H9 (cell line): ENCODE results near the gene NBEA. TPM values are rescaled to one million over a fixed set of nuclear protein-coding genes. Genes with fewer than 3 reads are reported as not detected.

Experiments
- DNase-seq: peaks from one replicate; pipeline ENCODE4 v3.0.0-alpha.2; 2017
- H2AFZ ChIP-seq: one replicate; pipeline ENCODE4 v1.6.1; 2013; ENCODE audit warnings: mild to moderate bottlenecking, low read length, control low read depth, moderate library complexity
- H2AK5ac ChIP-seq: 2 replicates; pipeline ENCODE4 v1.6.1; 2013; ENCODE audit warnings: low read length, control low read depth, mixed read lengths; ENCODE audit not compliant: insufficient read length
- H2BK120ac ChIP-seq: one replicate; pipeline ENCODE4 v1.6.1; 2013; ENCODE audit warnings: low read depth, mild to moderate bottlenecking, low read length, control low read depth, inconsistent platforms; ENCODE audit not compliant: poor library complexity, severe bottlenecking
- H2BK12ac ChIP-seq: 2 replicates; pipeline ENCODE4 v1.6.1; 2013; ENCODE audit warnings: low read length, control low read depth, mixed read lengths, low read depth; ENCODE audit not compliant: insufficient read length
- H2BK15ac ChIP-seq: 2 replicates; pipeline ENCODE4 v1.6.1; 2013; ENCODE audit warnings: low read depth, low read length, control low read depth
- H2BK20ac ChIP-seq: one replicate; pipeline ENCODE4 v1.6.1; 2013; ENCODE audit warnings: low read depth, mild to moderate bottlenecking, low read length, control low read depth, inconsistent platforms; ENCODE audit not compliant: poor library complexity, severe bottlenecking
- H2BK5ac ChIP-seq: 2 replicates; pipeline ENCODE4 v1.6.1; 2013; ENCODE audit warnings: low read length, control low read depth, mixed read lengths; ENCODE audit not compliant: insufficient read length
- H3K14ac ChIP-seq: 2 replicates; pipeline ENCODE4 v1.6.1; 2013; ENCODE audit warnings: low read length, control low read depth; ENCODE audit not compliant: insufficient read depth
- H3K18ac ChIP-seq: 2 replicates; pipeline ENCODE4 v1.6.1; 2013; ENCODE audit warnings: low read depth, mild to moderate bottlenecking, mixed read lengths, low read length, control low read depth; ENCODE audit not compliant: insufficient read length
- H3K23ac ChIP-seq: 2 replicates; pipeline ENCODE4 v1.6.1; 2013; ENCODE audit warnings: low read length, control low read depth, mixed read lengths, low read depth; ENCODE audit not compliant: insufficient read length
- H3K23me2 ChIP-seq: 2 replicates; pipeline ENCODE4 v1.6.1; 2013; ENCODE audit warnings: low read depth, mild to moderate bottlenecking, mixed read lengths, low read length, control low read depth; ENCODE audit not compliant: insufficient read length, poor library complexity, severe bottlenecking
- H3K27ac ChIP-seq: 2 replicates; pipeline ENCODE4 v1.5.1; 2013; ENCODE audit warnings: low read length, control low read depth, mixed read lengths, low read depth; ENCODE audit not compliant: insufficient read length
- H3K27me3 ChIP-seq: 2 replicates; pipeline ENCODE4 v1.6.1; 2013; ENCODE audit warnings: low read length, control low read depth, inconsistent platforms; ENCODE audit not compliant: insufficient read depth
- H3K4ac ChIP-seq: 2 replicates; pipeline ENCODE4 v1.6.1; 2013; ENCODE audit warnings: low read depth, mild to moderate bottlenecking, control low read depth, inconsistent platforms, low read length, moderate library complexity
- H3K4me1 ChIP-seq: 2 replicates; pipeline ENCODE4 v1.6.1; 2013; ENCODE audit warnings: low read length, control low read depth, inconsistent platforms; ENCODE audit not compliant: insufficient read depth
- H3K4me2 ChIP-seq: 2 replicates; pipeline ENCODE4 v1.6.1; 2013; ENCODE audit warnings: low read length, control low read depth, mixed read lengths; ENCODE audit not compliant: insufficient read length, insufficient read depth
- H3K56ac ChIP-seq: 2 replicates; pipeline ENCODE4 v1.6.1; 2013; ENCODE audit warnings: low read depth, mild to moderate bottlenecking, mixed read lengths, low read length, control low read depth; ENCODE audit not compliant: insufficient read length
- H3K79me1 ChIP-seq: 2 replicates; pipeline ENCODE4 v1.6.1; 2013; ENCODE audit warnings: low read depth, mild to moderate bottlenecking, moderate library complexity, low read length, control low read depth, inconsistent platforms; ENCODE audit not compliant: insufficient read depth, poor library complexity, severe bottlenecking
- H3K79me2 ChIP-seq: 2 replicates; pipeline ENCODE4 v1.6.1; 2013; ENCODE audit warnings: low read length, control low read depth, inconsistent platforms; ENCODE audit not compliant: insufficient read depth
- H3K9ac ChIP-seq: 2 replicates; pipeline ENCODE4 v1.6.1; 2013; ENCODE audit warnings: low read length, control low read depth, mixed read lengths; ENCODE audit not compliant: insufficient read length; ENCODE audit errors: extremely low read depth
- H3K9me3 ChIP-seq: one replicate; pipeline ENCODE4 v1.6.1; 2013; ENCODE audit warnings: low read depth, low read length, inconsistent platforms; ENCODE audit not compliant: control insufficient read depth
- H3T11ph ChIP-seq: one replicate; pipeline ENCODE4 v1.6.1; 2013; ENCODE audit warnings: mild to moderate bottlenecking, low read length, control low read depth, inconsistent platforms
- H4K20me1 ChIP-seq: one replicate; pipeline ENCODE4 v1.6.1; 2013; ENCODE audit not compliant: control insufficient read depth, insufficient read length, insufficient read depth
- H4K5ac ChIP-seq: 2 replicates; pipeline ENCODE4 v1.6.1; 2013; ENCODE audit warnings: low read depth, mild to moderate bottlenecking, mixed read lengths, low read length, control low read depth; ENCODE audit not compliant: insufficient read length
- H4K8ac ChIP-seq: replicated peaks from 2 replicates; pipeline ENCODE4 v1.6.1; 2013; ENCODE audit warnings: low read length, control low read depth, mixed read lengths, low read depth; ENCODE audit not compliant: insufficient read length
- H4K91ac ChIP-seq: 2 replicates; pipeline ENCODE4 v1.6.1; 2013; ENCODE audit warnings: low read depth, mild to moderate bottlenecking, moderate library complexity, mixed read lengths, low read length, control low read depth; ENCODE audit not compliant: insufficient read length
- H3K27ac Mint-ChIP-seq, 3 experiments: 2 replicates in 2 of 3; 3 replicates in 1 of 3; pipeline ENCODE4 v1.8.0; 2020 to 2021; ENCODE audit warnings: mixed read lengths in 3 of 3, mild to moderate bottlenecking in 1 of 3, moderate library complexity in 1 of 3
- H3K27me3 Mint-ChIP-seq: 2 replicates; pipeline ENCODE4 v1.8.0; 2021; ENCODE audit warnings: low read depth, mild to moderate bottlenecking, moderate library complexity, mixed read lengths
- H3K36me3 Mint-ChIP-seq, 3 experiments: 2 replicates in 2 of 3; 3 replicates in 1 of 3; pipeline ENCODE4 v1.8.0; 2020 to 2021; ENCODE audit warnings: low read depth in 3 of 3, mixed read lengths in 3 of 3; ENCODE audit not compliant: insufficient read depth in 1 of 3
- H3K4me1 Mint-ChIP-seq, 2 experiments: 2 replicates each; pipeline ENCODE4 v1.8.0; 2020; ENCODE audit warnings: mixed read lengths in 2 of 2
- H3K4me3 Mint-ChIP-seq, 2 experiments: 2 replicates in 1 of 2; 3 replicates in 1 of 2; pipeline ENCODE4 v1.8.0; 2020 to 2021; ENCODE audit warnings: mild to moderate bottlenecking in 2 of 2, mixed read lengths in 2 of 2, moderate library complexity in 1 of 2
- H3K9me3 Mint-ChIP-seq, 2 experiments: 2 replicates in 1 of 2; 3 replicates in 1 of 2; pipeline ENCODE4 v1.8.0; 2020; ENCODE audit warnings: mild to moderate bottlenecking in 2 of 2, mixed read lengths in 2 of 2, moderate library complexity in 1 of 2
- WGBS: extraction: QIAGEN DNeasy Blood & Tissue Kit; methylation state at CpG from one replicate; pipeline ENCODE4 v1.1.7; 2013; ENCODE audit warnings: missing lambda C conversion rate, low lambda C conversion rate, mixed read lengths; ENCODE audit not compliant: insufficient read length; ENCODE audit errors: extremely low coverage; 5-methylcytosine and 5-hydroxymethylcytosine counted together
- total RNA-seq: library from RNA; stranded (reverse); gene quantifications from 2 replicates; pipeline ENCODE4 v1.2.1, GENCODE V29; 2021
- TF ChIP-seq, protein P1 (sequence below): fragments of 200-600 bp; sonication (generic); conservative IDR thresholded peaks from 3 replicates; pipeline ENCODE4 v1.8.0; 2021; ENCODE audit warnings: antibody characterized with exemption, mild to moderate bottlenecking

NBEA gene
- total RNA-seq, 1 experiment from 2014 or later = 17.3 TPM

- Histone ChIP-seq H3K14ac (no peak overlapping the region), H4K5ac (no peak overlapping the region), H2BK15ac (no peak overlapping the region), H4K20me1 (no peaks in the 10 kb centered on the region), H2BK20ac (no peak overlapping the region), H2BK5ac (no peak overlapping the region), H4K91ac (no peak overlapping the region), H3K9me3 (no peaks in the 10 kb centered on the region), H2BK12ac (no peak overlapping the region), H4K8ac (no peak overlapping the region), H3K27me3 (no peaks in the 10 kb centered on the region), H2BK120ac (no peak overlapping the region), H3K23ac (no peak overlapping the region), H2AFZ (no peak overlapping the region), H3K79me2 (no peaks in the 10 kb centered on the region), H2AK5ac (no peak overlapping the region), H3K23me2 (no peaks in the 10 kb centered on the region), H3T11ph (no peak overlapping the region), H3K27ac (no peak overlapping the region), H3K4me1 (peaks cover 6% of the 10 kb centered on the region; the same call in 1 of the 2 replicates), H3K9ac (no peak overlapping the region), H3K79me1 (no peaks in the 10 kb centered on the region), H3K4ac (no peak overlapping the region), H3K56ac (no peak overlapping the region), H3K4me2 (no peak overlapping the region), H3K18ac (no peak overlapping the region)
- H3K36me3 Mint-ChIP-seq = no peaks in the 10 kb centered on the region
- WGBS = no CpG with 5 or more reads among the region's 7 CpGs
- peak overlapping the region in 2 of 3 experiments; percentile 3 to 36; a peak in 2 of 7 replicates for H3K27ac Mint-ChIP-seq
- H3K4me1 Mint-ChIP-seq = peaks cover 23 to 33% of the 10 kb centered on the region in 2 experiments
- no peak overlapping the region for H3K4me3 Mint-ChIP-seq
- no peaks in the 10 kb centered on the region for H3K27me3 Mint-ChIP-seq
- no peak for DNase-seq
- TF ChIP-seq, protein P1, sequence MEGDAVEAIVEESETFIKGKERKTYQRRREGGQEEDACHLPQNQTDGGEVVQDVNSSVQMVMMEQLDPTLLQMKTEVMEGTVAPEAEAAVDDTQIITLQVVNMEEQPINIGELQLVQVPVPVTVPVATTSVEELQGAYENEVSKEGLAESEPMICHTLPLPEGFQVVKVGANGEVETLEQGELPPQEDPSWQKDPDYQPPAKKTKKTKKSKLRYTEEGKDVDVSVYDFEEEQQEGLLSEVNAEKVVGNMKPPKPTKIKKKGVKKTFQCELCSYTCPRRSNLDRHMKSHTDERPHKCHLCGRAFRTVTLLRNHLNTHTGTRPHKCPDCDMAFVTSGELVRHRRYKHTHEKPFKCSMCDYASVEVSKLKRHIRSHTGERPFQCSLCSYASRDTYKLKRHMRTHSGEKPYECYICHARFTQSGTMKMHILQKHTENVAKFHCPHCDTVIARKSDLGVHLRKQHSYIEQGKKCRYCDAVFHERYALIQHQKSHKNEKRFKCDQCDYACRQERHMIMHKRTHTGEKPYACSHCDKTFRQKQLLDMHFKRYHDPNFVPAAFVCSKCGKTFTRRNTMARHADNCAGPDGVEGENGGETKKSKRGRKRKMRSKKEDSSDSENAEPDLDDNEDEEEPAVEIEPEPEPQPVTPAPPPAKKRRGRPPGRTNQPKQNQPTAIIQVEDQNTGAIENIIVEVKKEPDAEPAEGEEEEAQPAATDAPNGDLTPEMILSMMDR = no peak
- H3K9me3 Mint-ChIP-seq = no peaks in the 10 kb centered on the region
Measured at GRCh38 chr13:35697186-35697730, 755.2 kb downstream of the NBEA start.
